ENCODE measurements around the gene FRMD5. TPM values are rescaled to one million over a fixed set of nuclear protein-coding genes. Genes with fewer than 3 reads are reported as not detected.

The FRMD5 gene
- total and polyA plus RNA-seq, 2 experiments from 2014 or later: 5.9 to 10.1 TPM

- Histone ChIP-seq H2AFZ (no peak overlapping the region), H3K4me3 (no peak overlapping the region), H3K27me3 (ENCODE audit: insufficient read depth) (no peaks in the 10 kb centered on the region), H3K27ac (ENCODE audit: low read depth) (no peak overlapping the region), H3K4me2 (no peak overlapping the region), H3K79me2 (replicated peaks; ENCODE audit: insufficient read depth) (no peaks in the 10 kb centered on the region), H3K9me2 (ENCODE audit: insufficient read depth) (no peaks in the 10 kb centered on the region), H3K4me1 (ENCODE audit: insufficient read depth) (no peaks in the 10 kb centered on the region), H3K36me3 (ENCODE audit: insufficient read depth) (no peaks in the 10 kb centered on the region; the same call in 1 of the 2 replicates), H3F3A (replicated peaks; ENCODE audit: low read depth) (no peaks in the 10 kb centered on the region), H4K20me1 (replicated peaks; ENCODE audit: insufficient read depth) (no peaks in the 10 kb centered on the region; the same call in 1 of the 2 replicates)
- no peaks in the 10 kb centered on the region for H3K9me3 Mint-ChIP-seq
- DNase-seq (ENCODE audit: low spot score): no peak
- peaks cover 4% of the 10 kb centered on the region for H3K27me3 Mint-ChIP-seq (ENCODE audit: insufficient read depth, low read depth, poor library complexity)
- TF ChIP-seq POLR2AphosphoS5 (IDR thresholded peaks at IDR 0.05; ENCODE audit: low read depth) (no peak), EZH2 (IDR thresholded peaks at IDR 0.05; ENCODE audit: low read depth, unreplicated experiment) (no peak), EZH2phosphoT487 (IDR thresholded peaks at IDR 0.05; ENCODE audit: unreplicated experiment) (no peak), CTCF (conservative IDR thresholded peaks at IDR 0.05; ENCODE audit: low read depth in 2 of 2) (no peak), CREB1 (CRISPR knock-in tag; IDR thresholded peaks at IDR 0.05; ENCODE audit: low read depth) (no peak)
- H3K36me3 Mint-ChIP-seq (ENCODE audit: low read depth): peaks cover 20% of the 10 kb centered on the region
- H3K4me3 Mint-ChIP-seq: no peak overlapping the region
- H3K4me1 Mint-ChIP-seq: peaks cover 7% of the 10 kb centered on the region; the same call in 2 of the 3 replicates
- ATAC-seq: no peak
- no peak overlapping the region for H3K27ac Mint-ChIP-seq
Observed at GRCh38 chr15:43913026-43913780, 281.9 kb downstream of the FRMD5 start.

- no peaks in the 10 kb centered on the region for H3K27me3 ChIP-seq (ENCODE audit: insufficient read depth)
- Mint-ChIP-seq H3K4me3 (no peak overlapping the region), H3K36me3 (ENCODE audit: low read depth) (peaks cover 17% of the 10 kb centered on the region), H3K9me3 (no peaks in the 10 kb centered on the region), H3K27ac (no peak overlapping the region), H3K4me1 (peaks cover 7% of the 10 kb centered on the region; the same call in 2 of the 3 replicates), H3K27me3 (ENCODE audit: insufficient read depth, low read depth, poor library complexity) (peaks cover 4% of the 10 kb centered on the region)
- no peaks in the 10 kb centered on the region for H3K79me2 ChIP-seq (replicated peaks; ENCODE audit: insufficient read depth)
- no peaks in the 10 kb centered on the region for H3F3A ChIP-seq (replicated peaks; ENCODE audit: low read depth)
- no peak overlapping the region for H3K4me3 ChIP-seq
- H3K36me3 ChIP-seq (ENCODE audit: insufficient read depth): no peaks in the 10 kb centered on the region; the same call in 1 of the 2 replicates
- ATAC-seq: no peak
- no peak overlapping the region for H2AFZ ChIP-seq
- no peak for DNase-seq (ENCODE audit: low spot score)
- no peak overlapping the region for H3K27ac ChIP-seq (ENCODE audit: low read depth)
- H4K20me1 ChIP-seq (replicated peaks; ENCODE audit: insufficient read depth): no peaks in the 10 kb centered on the region; the same call in 1 of the 2 replicates
- H3K9me2 ChIP-seq (ENCODE audit: insufficient read depth): no peaks in the 10 kb centered on the region
- TF ChIP-seq, protein P1, sequence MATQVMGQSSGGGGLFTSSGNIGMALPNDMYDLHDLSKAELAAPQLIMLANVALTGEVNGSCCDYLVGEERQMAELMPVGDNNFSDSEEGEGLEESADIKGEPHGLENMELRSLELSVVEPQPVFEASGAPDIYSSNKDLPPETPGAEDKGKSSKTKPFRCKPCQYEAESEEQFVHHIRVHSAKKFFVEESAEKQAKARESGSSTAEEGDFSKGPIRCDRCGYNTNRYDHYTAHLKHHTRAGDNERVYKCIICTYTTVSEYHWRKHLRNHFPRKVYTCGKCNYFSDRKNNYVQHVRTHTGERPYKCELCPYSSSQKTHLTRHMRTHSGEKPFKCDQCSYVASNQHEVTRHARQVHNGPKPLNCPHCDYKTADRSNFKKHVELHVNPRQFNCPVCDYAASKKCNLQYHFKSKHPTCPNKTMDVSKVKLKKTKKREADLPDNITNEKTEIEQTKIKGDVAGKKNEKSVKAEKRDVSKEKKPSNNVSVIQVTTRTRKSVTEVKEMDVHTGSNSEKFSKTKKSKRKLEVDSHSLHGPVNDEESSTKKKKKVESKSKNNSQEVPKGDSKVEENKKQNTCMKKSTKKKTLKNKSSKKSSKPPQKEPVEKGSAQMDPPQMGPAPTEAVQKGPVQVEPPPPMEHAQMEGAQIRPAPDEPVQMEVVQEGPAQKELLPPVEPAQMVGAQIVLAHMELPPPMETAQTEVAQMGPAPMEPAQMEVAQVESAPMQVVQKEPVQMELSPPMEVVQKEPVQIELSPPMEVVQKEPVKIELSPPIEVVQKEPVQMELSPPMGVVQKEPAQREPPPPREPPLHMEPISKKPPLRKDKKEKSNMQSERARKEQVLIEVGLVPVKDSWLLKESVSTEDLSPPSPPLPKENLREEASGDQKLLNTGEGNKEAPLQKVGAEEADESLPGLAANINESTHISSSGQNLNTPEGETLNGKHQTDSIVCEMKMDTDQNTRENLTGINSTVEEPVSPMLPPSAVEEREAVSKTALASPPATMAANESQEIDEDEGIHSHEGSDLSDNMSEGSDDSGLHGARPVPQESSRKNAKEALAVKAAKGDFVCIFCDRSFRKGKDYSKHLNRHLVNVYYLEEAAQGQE (IDR thresholded peaks at IDR 0.05; ENCODE audit: unreplicated experiment): no peak
- no peak for TF ChIP-seq CTCF (conservative IDR thresholded peaks at IDR 0.05; ENCODE audit: low read depth in 2 of 2)
- TF ChIP-seq POLR2AphosphoS5 (IDR thresholded peaks at IDR 0.05; ENCODE audit: low read depth): no peak
- TF ChIP-seq CREB1 (CRISPR knock-in tag; IDR thresholded peaks at IDR 0.05; ENCODE audit: low read depth): no peak
- TF ChIP-seq ZNF331 (CRISPR knock-in tag; IDR thresholded peaks at IDR 0.05; ENCODE audit: low read depth): no peak
- H3K4me2 ChIP-seq: no peak overlapping the region
- H3K4me1 ChIP-seq (ENCODE audit: insufficient read depth): no peaks in the 10 kb centered on the region
Observed at GRCh38 chr15:43912208-43912607, 282.9 kb downstream of the FRMD5 start.

Measured in GM23338 (cell line).